ENCODE data around the gene PDCL3. TPM values are rescaled to one million over a fixed set of nuclear protein-coding genes. Genes with fewer than 3 reads are reported as not detected.

PDCL3 gene
- total RNA-seq, 6 donors from 2014 or later: 6.3 to 21.7 (median 15.0) TPM

DNA sequence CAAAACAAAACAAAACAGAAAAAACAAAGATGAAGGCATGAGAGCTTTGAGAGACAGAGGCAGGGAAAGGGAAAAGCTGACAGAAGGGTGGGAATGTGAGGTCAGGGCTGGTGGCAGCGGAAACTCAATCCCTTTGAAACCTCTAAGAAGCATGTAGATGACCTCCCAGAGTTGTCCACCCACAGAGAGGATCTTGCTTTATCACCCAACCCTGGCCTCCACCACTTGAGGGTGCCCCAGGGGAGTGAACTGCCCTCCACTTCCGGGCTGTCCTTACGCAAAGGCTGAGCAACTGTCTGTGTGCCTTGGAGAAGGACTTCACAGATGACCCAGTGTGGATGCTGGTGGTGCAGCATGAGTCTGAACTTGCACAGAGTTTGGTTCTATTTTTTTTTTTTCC lies 26.7 kb downstream of the PDCL3 start:
- H3K36me3 ChIP-seq: no peaks in the 10 kb centered on the region
- ATAC-seq (ENCODE audit: low FRiP score in 2 of 2): peak; percentile 29 to 40
- no peak overlapping the region for H3K4me3 ChIP-seq
- TF ChIP-seq EP300 (IDR thresholded peaks at IDR 0.05): no peak
- TF ChIP-seq POLR2A (IDR thresholded peaks at IDR 0.05): no peak
- TF ChIP-seq, protein P1, sequence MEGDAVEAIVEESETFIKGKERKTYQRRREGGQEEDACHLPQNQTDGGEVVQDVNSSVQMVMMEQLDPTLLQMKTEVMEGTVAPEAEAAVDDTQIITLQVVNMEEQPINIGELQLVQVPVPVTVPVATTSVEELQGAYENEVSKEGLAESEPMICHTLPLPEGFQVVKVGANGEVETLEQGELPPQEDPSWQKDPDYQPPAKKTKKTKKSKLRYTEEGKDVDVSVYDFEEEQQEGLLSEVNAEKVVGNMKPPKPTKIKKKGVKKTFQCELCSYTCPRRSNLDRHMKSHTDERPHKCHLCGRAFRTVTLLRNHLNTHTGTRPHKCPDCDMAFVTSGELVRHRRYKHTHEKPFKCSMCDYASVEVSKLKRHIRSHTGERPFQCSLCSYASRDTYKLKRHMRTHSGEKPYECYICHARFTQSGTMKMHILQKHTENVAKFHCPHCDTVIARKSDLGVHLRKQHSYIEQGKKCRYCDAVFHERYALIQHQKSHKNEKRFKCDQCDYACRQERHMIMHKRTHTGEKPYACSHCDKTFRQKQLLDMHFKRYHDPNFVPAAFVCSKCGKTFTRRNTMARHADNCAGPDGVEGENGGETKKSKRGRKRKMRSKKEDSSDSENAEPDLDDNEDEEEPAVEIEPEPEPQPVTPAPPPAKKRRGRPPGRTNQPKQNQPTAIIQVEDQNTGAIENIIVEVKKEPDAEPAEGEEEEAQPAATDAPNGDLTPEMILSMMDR (IDR thresholded peaks at IDR 0.05): no peak
- TF ChIP-seq POLR2AphosphoS5 (IDR thresholded peaks at IDR 0.05): no peak
- H3K27ac ChIP-seq: no peak overlapping the region
- WGBS, 2 donors: 62 to 80% methylated on average over 3 of the region's 3 CpGs
- DNase-seq: no peak
- peaks cover 0 to 3% (median 0%) of the 10 kb centered on the region in 4 donors for H3K9me3 ChIP-seq
- no peaks in the 10 kb centered on the region for H3K4me1 ChIP-seq
- no peaks in the 10 kb centered on the region for H3K27me3 ChIP-seq

DNA sequence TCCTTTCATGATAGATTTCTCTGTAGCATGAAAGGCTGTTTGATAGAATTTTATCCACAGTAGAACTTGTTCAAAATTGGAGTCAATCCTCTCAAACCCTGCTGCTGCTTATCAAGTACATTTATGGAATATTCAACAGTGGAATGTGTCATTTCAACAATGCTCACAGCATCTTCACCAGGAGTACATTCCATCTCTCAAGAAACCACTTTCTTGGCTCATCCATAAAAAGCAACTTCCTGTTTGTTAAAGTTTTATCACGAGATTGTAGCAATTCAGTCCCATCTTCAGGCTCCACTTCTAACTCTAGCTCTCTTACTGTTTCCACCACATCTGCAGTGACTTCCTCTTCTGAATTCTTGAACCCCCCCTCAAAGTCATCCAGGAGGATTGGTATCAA lies 29.4 kb downstream of the PDCL3 start:
- 32 to 47% methylated on average over 1 of the region's 1 CpG for WGBS, 2 donors
- ATAC-seq (ENCODE audit: low FRiP score in 2 of 2): no peak
- Histone ChIP-seq H3K36me3 (no peaks in the 10 kb centered on the region), H3K4me1 (peaks cover 0 to 3% (median 0%) of the 10 kb centered on the region in 4 donors), H3K4me3 (no peak overlapping the region), H3K9me3 (no peaks in the 10 kb centered on the region), H3K27ac (no peak overlapping the region), H3K27me3 (no peaks in the 10 kb centered on the region)
- no peak for DNase-seq
- TF ChIP-seq POLR2AphosphoS5 (IDR thresholded peaks at IDR 0.05) (no peak), EP300 (IDR thresholded peaks at IDR 0.05) (no peak)

DNA sequence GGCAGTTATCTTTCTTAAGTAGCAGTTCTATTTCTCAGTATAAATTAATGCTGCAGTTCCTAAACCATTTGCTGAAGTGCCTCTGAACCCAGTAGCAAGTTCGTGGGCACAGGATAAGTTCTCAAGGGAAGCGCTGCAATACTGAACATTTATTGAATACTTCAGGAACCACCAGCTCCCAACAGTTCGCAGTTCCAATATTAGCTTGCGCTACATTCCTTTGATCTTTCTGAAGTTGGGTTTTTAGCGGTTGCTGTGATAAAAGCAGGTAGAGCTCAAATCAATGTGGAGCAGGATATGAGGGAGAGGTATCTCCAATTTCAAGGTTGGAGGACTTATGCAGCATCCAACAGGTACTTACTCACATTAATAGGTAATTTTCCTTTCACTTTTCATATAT lies 33.7 kb downstream of the PDCL3 start:
- DNase-seq (no peak), ATAC-seq (ENCODE audit: low FRiP score in 2 of 2) (no peak)
- Histone ChIP-seq H3K4me3 (no peak overlapping the region), H3K9me3 (no peaks in the 10 kb centered on the region), H3K36me3 (no peaks in the 10 kb centered on the region), H3K27ac (no peak overlapping the region), H3K4me1 (peaks cover 0 to 3% (median 0%) of the 10 kb centered on the region in 4 donors), H3K27me3 (no peaks in the 10 kb centered on the region)
- TF ChIP-seq POLR2A (IDR thresholded peaks at IDR 0.05): no peak
- TF ChIP-seq, protein P1 (IDR thresholded peaks at IDR 0.05): no peak
- TF ChIP-seq EP300 (IDR thresholded peaks at IDR 0.05): no peak
- no peak for TF ChIP-seq POLR2AphosphoS5 (IDR thresholded peaks at IDR 0.05)
- 80 to 90% methylated on average over 5 of the region's 5 CpGs for WGBS, 2 donors

DNA sequence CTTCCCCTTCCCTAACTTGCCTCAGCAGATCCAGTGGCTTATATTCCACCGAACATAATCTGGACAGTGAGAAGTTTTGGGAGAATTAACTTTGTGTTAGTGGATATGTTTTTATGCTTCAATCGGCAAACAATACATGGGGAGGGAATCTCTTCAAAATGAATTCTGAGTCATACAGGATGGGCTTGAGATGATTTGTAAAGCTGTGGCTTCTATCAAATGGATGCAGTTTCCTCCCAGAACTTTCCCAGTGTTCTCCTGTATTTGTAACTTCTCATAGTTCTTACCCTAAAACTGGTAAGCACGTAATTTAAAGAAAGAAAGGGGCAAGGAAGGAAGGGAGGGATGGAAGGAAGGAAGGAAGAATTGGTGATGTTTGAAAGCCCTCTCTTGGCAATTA lies 36.8 kb downstream of the PDCL3 start:
- H3K9me3 ChIP-seq: no peaks in the 10 kb centered on the region
- peaks cover 0 to 3% (median 0%) of the 10 kb centered on the region in 4 donors for H3K4me1 ChIP-seq
- no peak overlapping the region for H3K27ac ChIP-seq
- no peaks in the 10 kb centered on the region for H3K27me3 ChIP-seq
- DNase-seq: no peak
- 69 to 76% methylated on average over 3 of the region's 3 CpGs for WGBS, 2 donors
- no peak overlapping the region for H3K4me3 ChIP-seq
- TF ChIP-seq POLR2A (IDR thresholded peaks at IDR 0.05) (no peak), POLR2AphosphoS5 (IDR thresholded peaks at IDR 0.05) (no peak), EP300 (IDR thresholded peaks at IDR 0.05) (no peak)
- TF ChIP-seq, protein P1 (IDR thresholded peaks at IDR 0.05): no peak
- no peaks in the 10 kb centered on the region for H3K36me3 ChIP-seq
- ATAC-seq (ENCODE audit: low FRiP score in 2 of 2): no peak

DNA sequence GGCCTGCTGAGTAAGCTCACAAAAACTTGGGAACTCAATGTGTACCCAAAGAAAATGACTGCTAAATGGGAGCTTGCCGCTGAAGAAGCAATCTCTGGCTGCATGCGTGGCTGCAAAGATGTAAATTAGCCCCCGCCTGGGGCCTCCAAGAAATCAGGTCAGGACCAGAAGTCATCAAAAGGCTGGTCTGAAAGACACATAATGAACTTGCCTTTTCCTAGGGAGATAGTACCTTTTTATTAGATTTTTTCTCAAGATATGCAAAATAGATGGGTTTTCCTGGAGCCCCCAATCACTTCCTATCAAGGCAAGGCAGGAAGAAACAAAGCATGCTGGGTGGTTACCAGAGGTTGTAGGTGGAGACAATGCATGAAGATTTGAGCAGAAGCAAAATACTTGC lies 38.9 kb downstream of the PDCL3 start:
- Histone ChIP-seq H3K4me1 (no peaks in the 10 kb centered on the region), H3K4me3 (no peak overlapping the region), H3K27me3 (no peaks in the 10 kb centered on the region), H3K9me3 (no peaks in the 10 kb centered on the region), H3K36me3 (no peaks in the 10 kb centered on the region), H3K27ac (no peak overlapping the region)
- DNase-seq: no peak
- TF ChIP-seq EP300 (IDR thresholded peaks at IDR 0.05) (no peak), POLR2A (IDR thresholded peaks at IDR 0.05) (no peak), POLR2AphosphoS5 (IDR thresholded peaks at IDR 0.05) (no peak)
- TF ChIP-seq, protein P1 (IDR thresholded peaks at IDR 0.05): no peak
- ATAC-seq (ENCODE audit: low FRiP score in 2 of 2): no peak
- 91 to 99% methylated on average over 3 of the region's 3 CpGs for WGBS, 2 donors

Measured in upper lobe of left lung (tissue), 6 donors.